GM19463 (cell line): Measurements from ENCODE around the gene TPSAB1.
"Not testable (repeated sequence)": the region's sequence is repeated elsewhere in the genome, so short reads cannot be mapped to it uniquely, and the experiment has no call there.

Source experiments
- ATAC-seq: cut with Tn5 transposase; IDR thresholded peaks from one replicate; pipeline ENCODE4 v1.9.1; 2021; ENCODE audit warnings: mild to moderate bottlenecking, moderate library complexity; ENCODE audit not compliant: unreplicated experiment

Gene TPSAB1

DNA sequence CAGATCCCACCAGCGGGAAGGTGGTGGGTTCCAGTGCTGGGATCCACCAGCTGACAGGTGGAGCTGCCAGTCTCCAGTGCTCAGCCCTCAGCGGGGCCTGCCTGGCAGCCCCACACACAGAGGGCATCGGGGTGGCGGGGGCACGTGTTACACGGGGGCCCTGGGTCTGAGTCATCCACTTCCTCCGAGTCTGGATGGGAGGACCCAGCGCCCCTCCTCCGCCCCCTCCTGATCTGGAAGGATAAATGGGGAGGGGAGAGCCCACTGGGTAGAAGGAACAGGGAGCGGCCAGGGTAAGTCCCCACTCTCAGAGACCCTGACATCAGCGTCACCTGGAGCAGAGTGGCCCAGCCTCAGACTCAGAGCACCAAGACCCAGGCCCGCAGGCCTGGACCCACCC, at the start of gene TPSAB1:
TSS of gene TPSAB1 (plus strand) at position 270 of the 400 bp plus-strand sequence. CDS start 234 bp downstream, outside the sequence.
- ATAC-seq, result not testable (repeated sequence)

DNA sequence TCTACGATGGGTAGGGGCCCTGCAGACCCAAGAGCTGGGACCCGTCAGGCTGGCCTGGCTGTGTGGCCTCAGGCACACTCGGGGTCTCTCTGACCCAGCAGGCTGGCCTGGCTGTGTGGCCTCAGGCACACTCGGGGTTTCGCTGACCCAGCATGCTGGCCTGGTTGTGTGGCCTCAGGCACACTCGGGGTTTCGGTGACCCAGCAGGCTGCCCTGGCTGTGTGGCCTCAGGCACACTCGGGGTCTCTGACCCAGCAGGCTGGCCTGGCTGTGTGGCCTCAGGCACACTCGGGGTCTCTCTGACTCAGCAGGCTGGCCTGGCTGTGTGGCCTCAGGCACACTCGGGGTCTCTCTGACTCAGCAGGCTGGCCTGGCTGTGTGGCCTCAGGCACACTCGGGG, 49.7 kb upstream of the TPSAB1 start:
- ATAC-seq, result not testable (repeated sequence)

DNA sequence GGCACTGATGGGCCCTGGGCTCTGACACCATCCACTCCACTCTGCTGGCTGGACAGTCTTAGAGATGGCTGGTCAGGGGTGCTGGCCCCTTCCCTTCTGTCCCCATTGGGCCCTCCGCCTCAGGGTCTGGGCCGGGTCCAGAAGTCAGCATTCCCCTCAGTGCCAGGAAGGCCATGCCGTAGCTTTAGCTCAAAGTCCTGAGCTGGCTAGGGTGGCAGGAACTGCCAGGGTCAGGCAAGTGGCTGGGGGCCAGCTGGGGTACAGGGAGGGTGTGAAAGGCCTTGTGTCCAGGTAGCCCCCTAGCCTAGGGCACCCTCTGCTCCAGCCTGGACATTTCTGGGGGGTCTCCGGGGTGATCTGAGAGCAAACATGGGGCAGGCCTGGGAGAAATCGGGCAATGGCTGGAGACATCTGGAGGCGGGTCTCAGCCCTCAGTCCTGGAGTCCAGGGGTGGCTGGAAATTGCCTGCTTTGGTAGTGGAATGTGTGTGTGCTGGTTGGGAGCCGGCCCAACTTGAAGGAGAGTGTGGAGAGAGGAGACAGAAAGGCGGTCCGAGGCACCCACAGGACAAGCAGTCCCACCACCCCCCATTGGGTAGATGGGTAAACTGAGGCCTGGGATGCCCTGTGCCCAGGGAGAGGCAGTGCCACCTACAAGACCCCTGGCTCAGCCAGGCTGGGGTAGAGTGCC, 48.0 kb upstream of the TPSAB1 start:
- no peak for ATAC-seq

DNA sequence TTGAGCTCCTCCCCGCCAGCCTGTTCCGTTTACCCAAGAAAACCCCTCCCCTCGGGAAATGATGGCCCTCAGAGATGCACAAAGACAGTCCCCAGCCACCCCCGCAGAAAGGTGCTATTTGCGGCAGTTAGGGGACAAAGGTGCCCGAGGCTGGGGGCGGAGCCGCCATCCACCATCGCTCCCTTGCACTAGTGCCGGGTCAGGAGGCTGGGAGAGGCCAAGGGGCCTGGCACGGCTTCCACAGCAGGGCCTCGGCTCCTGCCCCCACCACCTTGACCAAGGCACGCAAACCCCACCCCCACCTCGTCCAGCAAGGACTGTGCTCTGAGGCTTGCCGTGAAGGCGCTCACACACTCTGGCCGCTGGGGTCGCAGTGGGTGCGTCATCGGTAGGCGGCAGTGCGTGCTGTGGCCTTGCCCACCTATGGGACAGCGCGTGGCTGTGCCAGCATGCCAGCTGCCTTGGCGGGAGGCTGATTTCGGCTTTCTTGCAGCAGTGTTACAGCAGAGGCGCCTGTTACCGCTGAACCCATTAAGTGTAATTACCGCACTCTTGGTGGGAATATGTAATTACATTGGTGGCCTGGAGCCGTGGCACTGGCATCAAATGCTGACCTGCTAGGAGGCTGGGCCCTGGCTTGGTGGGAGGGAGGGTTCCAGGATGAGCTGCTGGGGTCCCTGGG, 47.2 kb upstream of the TPSAB1 start:
- ATAC-seq, result no peak

DNA sequence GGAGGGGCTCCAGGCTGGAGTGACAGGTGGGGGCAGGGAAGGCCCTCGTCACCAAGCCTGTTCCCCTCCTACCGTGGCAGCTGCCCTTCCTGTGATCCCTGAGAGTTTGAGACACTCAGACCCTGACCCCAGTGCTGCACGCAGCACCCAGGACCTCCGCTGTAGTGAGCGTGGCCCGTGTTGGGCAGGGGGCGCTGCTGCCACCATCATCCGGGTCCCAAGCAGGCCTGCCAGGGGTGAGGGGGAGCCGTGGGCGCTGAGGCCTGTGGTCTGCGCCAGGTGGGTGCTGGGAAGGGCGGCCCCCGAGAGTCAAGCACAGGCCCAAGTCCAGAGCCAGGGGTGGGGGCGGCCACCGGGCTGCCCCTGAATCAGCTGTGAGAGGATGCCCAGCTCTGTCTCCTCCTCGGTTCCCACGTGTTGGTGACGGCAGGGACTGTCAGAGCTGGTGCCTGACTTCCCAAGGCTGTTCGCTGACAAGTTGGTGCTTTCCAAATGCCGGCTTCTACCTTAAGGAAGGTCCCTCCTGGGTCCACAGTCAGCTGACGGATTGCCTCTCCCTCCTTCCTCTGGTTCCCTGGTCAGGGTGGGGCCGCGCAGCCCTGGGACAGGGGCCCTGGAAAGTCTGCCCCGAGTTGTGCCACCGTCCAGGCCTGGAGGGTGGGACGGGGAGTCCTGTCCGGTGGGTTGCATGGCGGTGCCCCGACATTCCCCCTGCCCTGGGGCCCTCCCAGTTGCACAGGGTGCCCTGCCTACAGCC, 46.5 kb upstream of the TPSAB1 start:
- no peak for ATAC-seq

DNA sequence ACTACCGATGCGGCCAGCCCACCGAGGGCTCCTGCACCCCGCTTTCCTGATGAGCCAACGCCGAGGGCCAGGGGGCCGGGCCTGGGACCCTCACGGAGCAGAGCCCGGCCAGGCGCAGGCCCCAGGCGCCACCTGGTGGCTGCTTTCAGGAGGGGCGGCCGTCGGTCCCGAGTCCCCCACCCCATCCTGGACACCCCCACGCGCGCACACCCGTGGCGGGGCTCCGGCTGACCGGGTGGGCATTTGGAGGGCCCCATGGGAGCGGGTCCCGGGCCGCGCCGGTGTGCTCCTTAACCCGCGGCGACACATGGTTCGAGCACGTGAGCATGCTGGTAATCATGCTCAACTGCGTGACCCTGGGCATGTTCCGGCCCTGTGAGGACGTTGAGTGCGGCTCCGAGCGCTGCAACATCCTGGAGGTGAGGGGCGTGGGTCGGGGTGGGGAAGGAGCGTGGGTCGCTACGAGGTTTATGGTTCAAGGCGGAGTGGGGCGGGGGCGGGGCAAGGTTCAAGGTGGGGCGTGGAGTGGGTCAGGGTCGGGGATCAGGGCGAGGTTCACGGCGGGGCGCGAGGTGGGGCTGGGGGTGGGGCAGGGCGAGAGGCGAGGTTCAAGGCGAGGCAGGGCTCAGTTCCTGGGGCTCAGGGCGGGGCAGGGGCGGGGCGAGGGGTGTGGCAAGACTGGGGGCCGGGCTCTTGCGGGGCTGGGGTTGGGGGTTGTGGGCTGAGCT, 45.7 kb upstream of the TPSAB1 start:
- no peak for ATAC-seq

DNA sequence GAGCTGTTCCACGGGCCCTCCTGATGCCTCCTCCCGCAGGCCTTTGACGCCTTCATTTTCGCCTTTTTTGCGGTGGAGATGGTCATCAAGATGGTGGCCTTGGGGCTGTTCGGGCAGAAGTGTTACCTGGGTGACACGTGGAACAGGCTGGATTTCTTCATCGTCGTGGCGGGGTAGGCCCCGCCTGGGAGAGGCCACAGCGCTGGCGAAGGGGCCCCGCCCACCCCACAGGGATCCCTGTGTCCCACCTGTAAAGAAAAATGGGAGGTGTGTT, 45.2 kb upstream of the TPSAB1 start:
- no peak for ATAC-seq

DNA sequence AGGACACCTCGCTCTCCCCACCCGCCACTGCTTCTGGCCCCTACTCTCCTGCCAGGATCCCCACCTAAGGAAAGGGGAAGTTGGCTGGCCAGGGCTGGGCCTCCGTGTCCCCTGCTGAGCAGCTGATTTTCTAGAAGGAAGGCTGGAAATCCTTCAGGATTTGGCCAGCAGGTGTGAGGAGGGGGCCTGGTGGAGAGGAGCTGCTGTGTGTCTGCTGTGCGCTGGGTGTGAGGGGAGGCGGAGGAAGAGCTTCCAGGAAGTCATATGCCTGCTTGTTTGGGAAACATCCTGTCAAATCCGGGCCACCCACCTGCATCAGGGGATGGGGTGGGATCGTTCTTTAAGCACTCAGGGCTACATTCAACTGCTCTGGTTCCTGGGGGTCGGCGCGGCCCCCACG, 44.0 kb upstream of the TPSAB1 start:
- ATAC-seq, result no peak

DNA sequence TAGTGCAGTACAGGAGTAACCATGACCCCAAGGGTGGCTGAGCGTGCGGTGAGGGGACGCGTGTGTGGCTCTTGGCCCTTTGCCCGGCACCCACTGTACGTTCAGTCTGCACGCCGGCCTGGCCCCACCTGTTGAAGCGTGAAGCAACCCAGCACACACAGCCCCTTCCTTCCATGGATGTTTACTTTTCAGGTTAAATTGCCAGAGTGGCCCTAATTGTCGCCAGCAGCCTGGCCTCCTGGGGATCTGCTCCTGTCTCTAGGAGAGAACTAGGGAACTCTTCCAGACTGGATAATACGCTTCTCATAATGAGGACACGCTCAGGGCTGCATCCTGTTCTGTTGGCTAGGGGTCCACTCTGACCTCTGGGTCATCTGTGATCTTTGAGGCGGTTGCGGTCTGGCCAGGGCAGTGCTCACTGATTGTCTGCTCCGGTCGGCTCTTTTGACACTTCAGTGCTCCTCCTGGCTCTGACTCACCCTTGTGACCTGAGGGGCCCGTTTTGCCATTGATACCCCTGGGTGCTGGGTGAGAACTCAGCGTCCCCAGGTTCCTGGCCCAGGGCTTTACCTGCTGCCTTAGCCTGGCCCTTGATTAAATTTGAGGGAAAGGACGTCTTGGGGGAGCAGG, 43.2 kb upstream of the TPSAB1 start:
- ATAC-seq, result no peak

DNA sequence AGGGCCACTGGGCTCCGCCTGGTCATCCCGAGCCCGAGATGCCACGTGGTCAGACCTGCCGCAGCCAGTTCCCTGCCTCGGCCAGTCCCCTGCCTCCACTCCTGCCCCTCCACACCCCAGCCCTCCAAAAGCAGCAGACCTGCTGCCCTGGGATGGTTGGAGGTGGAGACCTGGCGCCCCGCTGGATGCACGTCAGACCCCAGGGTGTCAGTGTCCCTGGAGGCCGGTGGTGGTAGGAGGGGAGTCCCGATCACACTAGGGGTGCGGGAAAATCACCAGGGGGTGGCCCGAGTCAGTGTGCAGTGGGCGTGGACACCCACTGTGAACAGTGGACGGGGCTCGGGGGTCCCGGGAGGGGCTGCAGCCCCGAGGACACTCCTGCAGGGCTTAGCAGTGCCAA, 42.3 kb upstream of the TPSAB1 start:
- no peak for ATAC-seq

DNA sequence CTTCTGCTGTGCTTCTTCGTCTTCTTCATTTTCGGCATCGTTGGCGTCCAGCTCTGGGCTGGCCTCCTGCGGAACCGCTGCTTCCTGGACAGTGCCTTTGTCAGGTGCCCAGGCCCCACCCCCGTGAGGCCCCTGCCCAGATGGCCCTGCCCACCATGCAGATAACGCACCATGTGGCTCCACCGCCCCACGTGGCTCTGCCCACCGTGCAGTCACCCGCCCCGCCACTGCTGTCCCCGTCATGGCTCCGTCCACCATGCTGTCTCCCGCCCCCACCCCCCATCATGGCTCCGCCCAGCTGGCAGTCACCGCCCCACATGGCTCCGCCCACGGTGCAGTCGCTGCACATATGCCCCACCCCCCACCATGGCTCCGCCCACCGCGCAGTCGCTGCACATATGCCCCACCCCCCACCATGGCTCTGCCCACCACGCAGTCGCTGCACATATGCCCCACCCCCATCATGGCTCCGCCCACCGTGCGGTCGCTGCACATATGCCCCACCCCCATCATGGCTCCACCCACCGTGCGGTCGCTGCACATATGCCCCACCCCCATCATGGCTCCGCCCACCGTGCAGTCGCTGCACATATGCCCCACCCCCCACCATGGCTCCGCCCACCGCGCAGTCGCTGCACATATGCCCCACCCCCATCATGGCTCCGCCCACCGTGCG, 41.7 kb upstream of the TPSAB1 start:
- not testable (repeated sequence) for ATAC-seq

DNA sequence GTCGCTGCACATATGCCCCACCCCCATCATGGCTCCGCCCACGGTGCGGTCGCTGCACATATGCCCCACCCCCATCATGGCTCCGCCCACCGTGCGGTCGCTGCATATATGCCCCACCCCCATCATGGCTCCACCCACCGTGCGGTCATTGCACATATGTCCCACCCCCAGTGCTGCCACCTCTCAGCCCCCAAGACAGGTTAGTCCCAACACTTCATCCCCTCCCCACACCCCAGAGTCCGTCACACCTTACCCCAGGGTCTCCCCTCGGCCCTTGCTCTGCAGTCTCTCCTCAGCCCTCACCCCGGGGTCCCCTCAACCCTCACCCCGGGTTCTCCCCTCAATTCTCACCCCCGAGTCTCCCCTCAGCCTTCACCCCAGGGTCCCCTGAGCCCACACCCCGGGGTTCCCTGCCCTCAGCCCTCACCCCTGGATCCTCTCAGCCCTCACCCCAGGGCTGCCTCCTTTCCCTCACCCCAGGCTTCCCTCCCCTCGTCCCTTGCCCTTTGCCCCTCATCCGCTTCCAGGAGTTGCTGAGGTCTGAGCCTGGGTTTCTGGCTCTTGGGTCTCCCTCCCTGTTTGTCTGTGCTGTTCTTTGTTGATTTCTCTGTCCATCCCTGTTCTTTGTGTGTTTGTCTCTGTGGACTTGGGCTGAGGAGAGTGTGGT, 41.0 kb upstream of the TPSAB1 start:
- ATAC-seq, result no peak

DNA sequence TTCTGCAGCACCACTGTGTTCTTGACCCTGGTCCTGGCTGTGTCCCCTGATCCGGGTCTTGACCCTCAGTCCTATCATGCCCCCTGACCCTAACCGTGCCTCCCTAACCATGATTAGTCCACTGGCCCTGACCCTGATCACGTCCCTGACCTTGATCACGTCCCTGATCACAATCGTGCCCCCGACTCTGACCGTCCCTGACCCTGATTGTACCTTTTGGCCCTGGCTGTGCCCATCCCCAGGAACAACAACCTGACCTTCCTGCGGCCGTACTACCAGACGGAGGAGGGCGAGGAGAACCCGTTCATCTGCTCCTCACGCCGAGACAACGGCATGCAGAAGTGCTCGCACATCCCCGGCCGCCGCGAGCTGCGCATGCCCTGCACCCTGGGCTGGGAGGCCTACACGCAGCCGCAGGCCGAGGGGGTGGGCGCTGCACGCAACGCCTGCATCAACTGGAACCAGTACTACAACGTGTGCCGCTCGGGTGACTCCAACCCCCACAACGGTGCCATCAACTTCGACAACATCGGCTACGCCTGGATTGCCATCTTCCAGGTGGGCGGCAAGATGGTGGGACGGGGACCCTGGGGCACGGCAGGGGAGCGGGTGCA, 40.4 kb upstream of the TPSAB1 start:
- no peak for ATAC-seq

DNA sequence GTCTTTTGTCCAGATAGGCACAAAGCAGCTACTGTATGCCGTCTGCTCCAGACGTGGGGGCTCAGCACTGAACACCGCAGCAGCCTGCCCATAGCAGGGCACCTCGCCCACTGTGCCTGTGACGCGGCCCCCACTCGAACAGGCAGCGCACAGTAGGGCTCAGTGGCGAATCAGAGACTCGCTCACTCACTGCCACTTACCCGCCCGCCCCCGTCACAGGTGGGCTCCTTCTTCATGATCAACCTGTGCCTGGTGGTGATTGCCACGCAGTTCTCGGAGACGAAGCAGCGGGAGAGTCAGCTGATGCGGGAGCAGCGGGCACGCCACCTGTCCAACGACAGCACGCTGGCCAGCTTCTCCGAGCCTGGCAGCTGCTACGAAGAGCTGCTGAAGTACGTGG, 39.1 kb upstream of the TPSAB1 start:
- no peak for ATAC-seq

DNA sequence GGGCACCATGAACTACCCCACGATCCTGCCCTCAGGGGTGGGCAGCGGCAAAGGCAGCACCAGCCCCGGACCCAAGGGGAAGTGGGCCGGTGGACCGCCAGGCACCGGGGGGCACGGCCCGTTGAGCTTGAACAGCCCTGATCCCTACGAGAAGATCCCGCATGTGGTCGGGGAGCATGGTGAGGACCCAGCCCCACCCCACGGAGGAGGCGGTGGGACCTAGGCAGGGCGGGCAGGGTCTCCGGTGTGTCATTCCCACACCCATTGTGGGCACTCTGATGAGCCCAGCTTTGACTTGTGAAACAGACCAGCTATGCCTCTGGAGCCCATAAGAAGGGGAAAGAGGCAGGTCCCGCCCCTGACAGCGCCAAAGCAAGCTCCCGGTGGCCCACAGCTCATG, 38.2 kb upstream of the TPSAB1 start:
- ATAC-seq, result no peak

DNA sequence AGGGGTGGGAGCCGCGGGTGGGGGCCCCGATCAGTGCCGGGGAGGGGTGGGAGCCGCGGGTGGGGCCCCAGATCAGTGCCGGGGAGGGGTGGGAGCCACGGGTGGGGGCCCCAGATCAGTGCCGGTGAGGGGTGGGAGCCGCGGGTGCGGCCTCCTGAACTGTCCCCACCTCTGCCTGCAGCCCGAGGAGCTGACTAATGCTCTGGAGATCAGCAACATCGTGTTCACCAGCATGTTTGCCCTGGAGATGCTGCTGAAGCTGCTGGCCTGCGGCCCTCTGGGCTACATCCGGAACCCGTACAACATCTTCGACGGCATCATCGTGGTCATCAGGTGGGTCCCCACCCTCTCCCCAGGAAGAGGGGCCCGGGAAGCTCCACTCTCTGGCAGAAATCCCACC, 35.6 kb upstream of the TPSAB1 start:
- no peak for ATAC-seq

DNA sequence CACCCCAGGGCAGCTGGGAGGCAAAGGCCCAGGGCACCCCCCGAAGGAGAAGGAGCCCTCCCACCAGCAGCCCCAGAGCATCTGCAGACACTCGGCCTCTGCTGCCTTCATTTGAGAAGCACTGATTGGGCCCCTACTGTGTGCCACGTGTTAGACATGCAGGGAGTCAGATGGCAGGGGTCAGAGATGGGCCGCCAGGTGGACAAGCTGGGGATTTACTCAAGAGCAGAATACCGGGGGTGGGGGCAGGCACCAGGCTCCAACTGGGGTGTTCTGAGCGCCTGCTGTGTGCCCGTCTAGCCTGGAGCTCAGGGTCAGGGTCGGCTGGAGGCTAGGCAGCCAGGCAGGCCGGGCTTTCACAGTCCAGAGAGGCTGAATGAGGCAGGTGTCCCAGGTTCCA, 34.2 kb upstream of the TPSAB1 start:
- no peak for ATAC-seq

DNA sequence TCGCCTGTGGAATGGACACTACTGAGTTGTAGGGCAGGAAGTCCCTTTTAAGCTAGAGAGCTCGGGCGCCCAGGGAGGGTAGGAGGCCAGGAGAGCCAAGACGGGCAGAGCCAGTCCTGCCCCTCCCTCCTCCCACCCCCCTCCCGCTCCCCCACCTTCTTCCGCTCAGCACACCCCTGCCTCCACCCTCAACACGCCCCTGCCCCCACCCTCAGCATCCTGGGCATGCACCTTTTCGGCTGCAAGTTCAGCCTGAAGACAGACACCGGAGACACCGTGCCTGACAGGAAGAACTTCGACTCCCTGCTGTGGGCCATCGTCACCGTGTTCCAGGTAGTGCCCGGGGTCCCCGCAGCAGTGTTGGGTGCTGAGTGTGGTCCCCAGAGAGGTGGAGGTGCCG, 33.7 kb upstream of the TPSAB1 start:
- ATAC-seq, result no peak

DNA sequence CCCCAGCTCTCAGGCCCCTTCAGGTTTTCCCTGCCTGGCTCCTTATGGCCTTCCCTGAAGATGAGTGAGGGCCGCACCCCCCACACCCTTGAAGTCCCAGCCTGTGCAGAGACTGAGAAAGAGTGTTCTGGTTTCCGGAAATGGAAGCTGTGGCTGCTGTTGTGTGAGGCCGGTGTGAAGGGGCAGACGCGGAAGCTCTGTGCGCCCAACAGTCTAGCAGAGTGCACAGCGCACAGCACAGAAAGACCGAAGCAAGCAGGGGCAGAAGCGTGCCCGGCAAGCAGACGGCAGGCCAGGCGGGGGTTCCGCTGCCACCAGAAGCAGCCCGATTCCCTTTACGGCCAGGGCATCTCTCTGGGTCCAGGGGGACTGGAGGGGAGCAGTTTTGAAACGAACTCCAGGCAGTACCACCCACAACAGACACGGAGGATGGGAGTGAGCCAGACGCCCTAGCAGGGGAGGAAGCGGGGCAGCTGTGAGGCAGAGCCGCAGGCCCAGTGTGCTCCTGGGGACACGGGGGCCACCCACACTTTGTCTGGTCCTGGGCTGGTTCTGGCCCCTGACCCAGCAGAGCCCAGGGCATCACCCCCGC, 32.2 kb upstream of the TPSAB1 start:
- no peak for ATAC-seq
